ENCODE data around the gene VIL1. TPM values are rescaled to one million over a fixed set of nuclear protein-coding genes. Genes with fewer than 3 reads are reported as not detected.

VIL1 gene
- polyA plus RNA-seq, 1 donor (not counting 4 experiments of a cell fraction or from before 2014, with no cell fraction given), result not detected

- dilution Hi-C loops (cut with MboI; ENCODE audit: extremely low pct_ligation_motif_present, low sequenced_read_pairs), result no loop called here
- no peak for TF ChIP-seq CTCF (optimal IDR thresholded peaks at IDR 0.05 in 1 of 3, IDR thresholded peaks at IDR 0.05 in 1 of 3, conservative IDR thresholded peaks at IDR 0.05 in 1 of 3; ENCODE audit: extremely low read depth in 1 of 3, insufficient read depth in 2 of 3, low read length in 3 of 3)
- TF ChIP-seq EZH2 (IDR thresholded peaks at IDR 0.05; ENCODE audit: low read length), result no peak
- no peaks in the 10 kb centered on the region for H3K79me2 ChIP-seq (ENCODE audit: control insufficient read depth, insufficient read depth, low read length)
- no peak overlapping the region for H3K4me3 ChIP-seq (ENCODE audit: control insufficient read depth in 2 of 3, extremely low read depth in 1 of 3, insufficient read depth in 2 of 3, low read depth in 1 of 3, low read length in 3 of 3)
- no peaks in the 10 kb centered on the region for H3K27me3 ChIP-seq (ENCODE audit: control insufficient read depth, extremely low read depth, insufficient read depth, low read length)
- no peaks in the 10 kb centered on the region for H4K20me1 ChIP-seq (ENCODE audit: control insufficient read depth, extremely low read depth, insufficient read depth, low read length)
- no peaks in the 10 kb centered on the region for H3K9me1 ChIP-seq (ENCODE audit: control insufficient read depth, extremely low read depth, insufficient read depth, low read length)
- no peak for FAIRE-seq
- no peaks in the 10 kb centered on the region for H3K9me3 ChIP-seq (ENCODE audit: control insufficient read depth, low read depth, low read length)
- H3K9ac ChIP-seq (ENCODE audit: control insufficient read depth, extremely low read depth, insufficient read depth, low read length), result no peak overlapping the region
- no peak for DNase-seq (ENCODE audit: low read depth, low spot score)
- no peak overlapping the region for H3K4me2 ChIP-seq (ENCODE audit: control insufficient read depth, extremely low read depth, insufficient read depth, low read depth, low read length)
- H2AFZ ChIP-seq (ENCODE audit: control insufficient read depth, low read length), result no peak overlapping the region
- H3K4me1 ChIP-seq (ENCODE audit: control insufficient read depth, extremely low read depth, insufficient read depth, low read length), result no peaks in the 10 kb centered on the region
- no peak overlapping the region for H3K27ac ChIP-seq (ENCODE audit: control insufficient read depth, insufficient read depth, low read length)
- H3K36me3 ChIP-seq (ENCODE audit: control insufficient read depth in 2 of 2, extremely low read depth in 1 of 2, insufficient read depth in 2 of 2, low read length in 2 of 2), result no peaks in the 10 kb centered on the region
Measured at GRCh38 chr2:218500501-218501060, 81.7 kb downstream of the VIL1 start.

GRCh38 chr2:218501665-218502064 is 82.7 kb downstream of the VIL1 start:
- Histone ChIP-seq H2AFZ (ENCODE audit: control insufficient read depth, low read length) (no peak overlapping the region), H3K36me3 (ENCODE audit: control insufficient read depth in 2 of 2, extremely low read depth in 1 of 2, insufficient read depth in 2 of 2, low read length in 2 of 2) (no peaks in the 10 kb centered on the region), H3K9ac (ENCODE audit: control insufficient read depth, extremely low read depth, insufficient read depth, low read length) (no peak overlapping the region), H3K4me1 (ENCODE audit: control insufficient read depth, extremely low read depth, insufficient read depth, low read length) (no peaks in the 10 kb centered on the region), H3K79me2 (ENCODE audit: control insufficient read depth, insufficient read depth, low read length) (no peaks in the 10 kb centered on the region), H3K4me2 (ENCODE audit: control insufficient read depth, extremely low read depth, insufficient read depth, low read depth, low read length) (no peak overlapping the region), H4K20me1 (ENCODE audit: control insufficient read depth, extremely low read depth, insufficient read depth, low read length) (no peaks in the 10 kb centered on the region), H3K27ac (ENCODE audit: control insufficient read depth, insufficient read depth, low read length) (no peak overlapping the region), H3K9me1 (ENCODE audit: control insufficient read depth, extremely low read depth, insufficient read depth, low read length) (no peaks in the 10 kb centered on the region), H3K4me3 (ENCODE audit: control insufficient read depth in 2 of 3, extremely low read depth in 1 of 3, insufficient read depth in 2 of 3, low read depth in 1 of 3, low read length in 3 of 3) (no peak overlapping the region), H3K27me3 (ENCODE audit: control insufficient read depth, extremely low read depth, insufficient read depth, low read length) (no peaks in the 10 kb centered on the region), H3K9me3 (ENCODE audit: control insufficient read depth, low read depth, low read length) (no peaks in the 10 kb centered on the region)
- dilution Hi-C loops (cut with MboI; ENCODE audit: extremely low pct_ligation_motif_present, low sequenced_read_pairs), result no loop called here
- FAIRE-seq (no peak), DNase-seq (ENCODE audit: low read depth, low spot score) (no peak)
- TF ChIP-seq EZH2 (IDR thresholded peaks at IDR 0.05; ENCODE audit: low read length) (no peak), CTCF (optimal IDR thresholded peaks at IDR 0.05 in 1 of 3, IDR thresholded peaks at IDR 0.05 in 1 of 3, conservative IDR thresholded peaks at IDR 0.05 in 1 of 3; ENCODE audit: extremely low read depth in 1 of 3, insufficient read depth in 2 of 3, low read length in 3 of 3) (no peak)

Small RNA genes lying within 50 kb of the gene (small RNA-seq; reads per million reads assigned to genes)
- 200 to 4,047 (median 1,995) reads per million in 3 experiments for gene MIR26B (ENCODE audit: insufficient read length in 3 of 3, low read depth in 3 of 3, low replicate concordance in 1 of 3)

Other genes starting within 250 kb of the VIL1 start
- 945 to 1,145 TPM (median 1,121 TPM) in 3 replicates for gene ARPC2, start 201.9 kb upstream of the VIL1 start, polyA plus RNA-seq
- 0.10 to 0.18 TPM (median 0.12 TPM) in 3 replicates for gene GPBAR1, start 158.1 kb upstream of the VIL1 start, polyA plus RNA-seq
- gene AAMP, start 149.0 kb upstream of the VIL1 start, polyA plus RNA-seq, result 76.3 to 94.3 TPM (median 78.4 TPM) in 3 replicates
- gene PNKD, start 148.6 kb upstream of the VIL1 start, polyA plus RNA-seq, result 21.8 to 36.2 TPM (median 22.8 TPM) in 3 replicates
- 609 to 905 TPM (median 751 TPM) in 3 replicates for gene TMBIM1, start 126.6 kb upstream of the VIL1 start, polyA plus RNA-seq
- not detected in 3 replicates for gene CATIP, start 62.3 kb upstream of the VIL1 start, polyA plus RNA-seq
- gene SLC11A1, start 36.9 kb upstream of the VIL1 start, polyA plus RNA-seq, result 0.46 to 1.2 TPM (median 0.70 TPM) in 3 replicates
- 38.7 to 47.1 TPM (median 46.4 TPM) in 3 replicates for gene CTDSP1, start 19.3 kb upstream of the VIL1 start, polyA plus RNA-seq
- 2.2 to 4.2 TPM (median 2.7 TPM) in 3 replicates for gene USP37, start 149.2 kb downstream of the VIL1 start, polyA plus RNA-seq
- gene CNOT9, start 149.7 kb downstream of the VIL1 start, polyA plus RNA-seq, result 41.9 to 66.7 TPM (median 48.1 TPM) in 3 replicates
- 10.2 to 15.3 TPM (median 13.2 TPM) in 3 replicates for gene PLCD4, start 188.8 kb downstream of the VIL1 start, polyA plus RNA-seq
- 4.3 to 11.9 TPM (median 4.5 TPM) in 3 replicates for gene ZNF142, start 240.5 kb downstream of the VIL1 start, polyA plus RNA-seq
- gene BCS1L, start 240.6 kb downstream of the VIL1 start, polyA plus RNA-seq, result 56.6 to 62.3 TPM (median 57.7 TPM) in 3 replicates